ENCODE measurements around the gene NEURL4.
"Not testable (repeated sequence)": the region's sequence is repeated elsewhere in the genome, so short reads cannot be mapped to it uniquely, and the experiment has no call there.

The NEURL4 gene
- total RNA-seq: 33.2 to 44.7 (median 42.2) reads per million in 3 donors

DNA sequence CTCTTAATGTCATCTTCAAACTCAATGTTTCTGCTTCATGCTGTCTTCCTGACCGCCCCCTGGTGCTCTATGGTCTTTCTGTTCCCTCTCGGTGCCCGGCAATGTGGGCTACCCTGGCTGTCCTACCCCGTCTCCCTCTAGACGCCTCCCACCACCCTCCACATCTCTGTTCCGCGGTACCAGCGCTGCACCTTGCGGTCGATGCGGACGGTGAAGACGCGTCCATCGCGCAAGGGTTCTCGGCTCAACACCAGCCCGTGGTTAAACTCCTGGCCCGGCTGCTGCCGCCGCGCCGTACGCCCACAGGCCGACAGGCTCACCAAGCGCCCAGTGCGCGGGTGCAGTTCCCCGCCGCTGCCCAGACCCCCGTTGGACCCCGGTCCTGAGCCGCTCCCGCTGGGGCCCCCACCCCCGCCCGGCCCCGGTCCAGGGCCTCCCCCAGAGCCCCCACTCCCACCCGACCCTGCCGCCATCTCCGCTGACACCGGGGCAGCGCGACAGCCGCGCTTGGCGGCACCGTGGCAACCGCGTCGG lies at the start of gene NEURL4:
NEURL4 (minus strand) TSS at position 496 of the 534 bp plus-strand sequence; CDS start at position 473, 23 bp downstream.
- Histone ChIP-seq H3K27ac (ENCODE audit: insufficient read depth, low read length, poor library complexity, severe bottlenecking) (peak within 1 kb of the TSS; percentile 85), H3K27me3 (replicated peaks; ENCODE audit: control insufficient read depth, insufficient read depth, low read length, poor library complexity, severe bottlenecking) (no peaks in the 10 kb centered on the region), H3K9me3 (ENCODE audit: control insufficient read depth, low read length) (no peaks in the 10 kb centered on the region), H3K36me3 (ENCODE audit: control insufficient read depth, insufficient read depth, low read length) (peaks cover 18% of the 10 kb centered on the region), H3K4me3 (ENCODE audit: insufficient read depth, low read depth, low read length, poor library complexity, severe bottlenecking) (peak within 1 kb of the TSS; percentile 90), H3K4me1 (ENCODE audit: control insufficient read depth, insufficient read depth, low read length, poor library complexity, severe bottlenecking) (peaks cover 29% of the 10 kb centered on the region)
- DNase-seq: no peak

DNA sequence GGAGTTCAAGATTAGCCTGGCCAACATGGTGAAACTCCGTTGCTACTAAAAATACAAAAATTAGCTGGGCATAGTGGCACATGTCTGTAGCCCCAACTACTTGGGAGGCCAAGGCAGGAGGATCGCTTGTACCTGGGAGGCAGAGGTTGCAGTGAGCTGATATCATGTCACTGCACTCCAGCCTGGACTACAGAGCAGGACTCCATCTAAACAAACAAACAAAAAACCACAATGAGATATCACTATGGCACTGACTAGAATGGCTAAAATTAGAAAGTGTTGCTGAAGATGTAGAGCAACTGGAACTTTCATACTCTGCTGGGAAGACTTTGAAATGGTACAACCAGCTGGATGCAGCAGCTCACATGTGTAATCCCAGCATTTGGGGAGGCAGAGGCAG lies 45.2 kb upstream of the NEURL4 start:
- Histone ChIP-seq H3K36me3 (ENCODE audit: control insufficient read depth, insufficient read depth, low read length) (no peaks in the 10 kb centered on the region), H3K9me3 (ENCODE audit: control insufficient read depth, low read length) (no peaks in the 10 kb centered on the region), H3K27me3 (replicated peaks; ENCODE audit: control insufficient read depth, insufficient read depth, low read length, poor library complexity, severe bottlenecking) (no peaks in the 10 kb centered on the region), H3K27ac (ENCODE audit: insufficient read depth, low read length, poor library complexity, severe bottlenecking) (no peak overlapping the region), H3K4me1 (ENCODE audit: control insufficient read depth, insufficient read depth, low read length, poor library complexity, severe bottlenecking) (no peaks in the 10 kb centered on the region), H3K4me3 (ENCODE audit: insufficient read depth, low read depth, low read length, poor library complexity, severe bottlenecking) (no peak overlapping the region)
- no peak for DNase-seq

DNA sequence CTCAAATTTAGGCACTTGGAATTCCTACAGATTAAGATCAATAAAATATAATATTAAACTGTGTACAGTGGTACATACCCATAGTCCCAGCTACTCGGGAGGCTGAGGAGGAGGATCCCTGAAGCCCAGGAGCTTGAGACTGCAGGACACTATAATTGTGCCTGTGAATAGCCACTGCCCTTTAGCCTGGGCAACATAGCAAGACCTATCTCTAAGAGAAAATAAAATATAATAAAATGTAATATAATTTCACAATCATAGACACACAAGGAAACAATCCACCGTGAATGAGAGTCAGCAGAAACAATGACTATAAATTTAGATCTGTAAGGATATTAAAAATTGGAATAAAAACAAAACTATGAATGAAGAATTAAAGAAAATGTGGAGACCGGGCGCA lies 41.7 kb upstream of the NEURL4 start:
- H3K9me3 ChIP-seq (ENCODE audit: control insufficient read depth, low read length): no peaks in the 10 kb centered on the region
- H3K27ac ChIP-seq (ENCODE audit: insufficient read depth, low read length, poor library complexity, severe bottlenecking): no peak overlapping the region
- H3K36me3 ChIP-seq (ENCODE audit: control insufficient read depth, insufficient read depth, low read length): no peaks in the 10 kb centered on the region
- H3K27me3 ChIP-seq (replicated peaks; ENCODE audit: control insufficient read depth, insufficient read depth, low read length, poor library complexity, severe bottlenecking): no peaks in the 10 kb centered on the region
- H3K4me3 ChIP-seq (ENCODE audit: insufficient read depth, low read depth, low read length, poor library complexity, severe bottlenecking): no peak overlapping the region
- H3K4me1 ChIP-seq (ENCODE audit: control insufficient read depth, insufficient read depth, low read length, poor library complexity, severe bottlenecking): no peaks in the 10 kb centered on the region
- DNase-seq: no peak

DNA sequence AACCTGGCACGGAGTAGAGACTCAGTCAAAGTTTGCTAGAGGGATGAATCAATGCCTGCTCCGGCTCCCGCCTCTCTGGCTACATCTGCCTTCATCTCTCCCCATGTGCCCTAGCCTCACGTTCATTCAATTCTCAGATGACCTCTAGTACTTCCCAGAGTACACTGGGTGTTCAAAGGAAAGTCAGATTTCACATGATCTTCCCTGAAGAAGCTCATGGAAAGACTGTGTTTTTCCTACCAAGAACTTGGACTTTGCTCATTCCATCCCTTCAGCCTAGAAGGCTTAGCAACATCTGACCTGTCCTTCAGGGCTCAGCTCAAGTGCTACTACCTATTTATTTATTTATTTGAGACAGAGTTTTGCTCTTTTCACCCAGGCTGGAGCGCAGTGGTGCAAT lies 40.7 kb upstream of the NEURL4 start:
- Histone ChIP-seq H3K27me3 (replicated peaks; ENCODE audit: control insufficient read depth, insufficient read depth, low read length, poor library complexity, severe bottlenecking) (no peaks in the 10 kb centered on the region), H3K4me1 (ENCODE audit: control insufficient read depth, insufficient read depth, low read length, poor library complexity, severe bottlenecking) (no peaks in the 10 kb centered on the region), H3K27ac (ENCODE audit: insufficient read depth, low read length, poor library complexity, severe bottlenecking) (no peak overlapping the region), H3K4me3 (ENCODE audit: insufficient read depth, low read depth, low read length, poor library complexity, severe bottlenecking) (no peak overlapping the region), H3K9me3 (ENCODE audit: control insufficient read depth, low read length) (no peaks in the 10 kb centered on the region), H3K36me3 (ENCODE audit: control insufficient read depth, insufficient read depth, low read length) (no peaks in the 10 kb centered on the region)
- no peak for DNase-seq

DNA sequence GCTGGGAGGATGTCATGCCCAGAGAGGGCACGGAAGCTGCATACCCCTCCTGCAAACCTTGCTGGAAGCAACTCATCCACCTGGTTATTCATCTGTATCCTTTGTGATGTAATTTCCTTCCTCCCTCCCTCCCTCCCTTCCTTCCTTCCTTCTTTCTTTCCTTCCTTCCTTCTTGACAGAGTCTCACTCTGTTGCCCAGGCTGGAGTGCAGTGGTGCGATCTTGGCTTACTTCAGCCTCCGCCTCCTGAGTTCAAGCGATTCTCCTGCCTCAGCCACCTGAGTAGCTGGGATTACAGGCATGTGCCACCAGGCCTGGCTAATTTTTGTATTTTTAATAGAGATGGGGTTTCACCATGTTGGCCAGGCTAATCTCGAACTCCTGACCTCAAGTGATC lies 39.5 kb upstream of the NEURL4 start:
- not testable (repeated sequence) for H3K9me3 ChIP-seq (ENCODE audit: control insufficient read depth, low read length); H3K36me3 ChIP-seq (ENCODE audit: control insufficient read depth, insufficient read depth, low read length); H3K4me1 ChIP-seq (ENCODE audit: control insufficient read depth, insufficient read depth, low read length, poor library complexity, severe bottlenecking); DNase-seq; H3K4me3 ChIP-seq (ENCODE audit: insufficient read depth, low read depth, low read length, poor library complexity, severe bottlenecking); H3K27ac ChIP-seq (ENCODE audit: insufficient read depth, low read length, poor library complexity, severe bottlenecking); H3K27me3 ChIP-seq (replicated peaks; ENCODE audit: control insufficient read depth, insufficient read depth, low read length, poor library complexity, severe bottlenecking)

DNA sequence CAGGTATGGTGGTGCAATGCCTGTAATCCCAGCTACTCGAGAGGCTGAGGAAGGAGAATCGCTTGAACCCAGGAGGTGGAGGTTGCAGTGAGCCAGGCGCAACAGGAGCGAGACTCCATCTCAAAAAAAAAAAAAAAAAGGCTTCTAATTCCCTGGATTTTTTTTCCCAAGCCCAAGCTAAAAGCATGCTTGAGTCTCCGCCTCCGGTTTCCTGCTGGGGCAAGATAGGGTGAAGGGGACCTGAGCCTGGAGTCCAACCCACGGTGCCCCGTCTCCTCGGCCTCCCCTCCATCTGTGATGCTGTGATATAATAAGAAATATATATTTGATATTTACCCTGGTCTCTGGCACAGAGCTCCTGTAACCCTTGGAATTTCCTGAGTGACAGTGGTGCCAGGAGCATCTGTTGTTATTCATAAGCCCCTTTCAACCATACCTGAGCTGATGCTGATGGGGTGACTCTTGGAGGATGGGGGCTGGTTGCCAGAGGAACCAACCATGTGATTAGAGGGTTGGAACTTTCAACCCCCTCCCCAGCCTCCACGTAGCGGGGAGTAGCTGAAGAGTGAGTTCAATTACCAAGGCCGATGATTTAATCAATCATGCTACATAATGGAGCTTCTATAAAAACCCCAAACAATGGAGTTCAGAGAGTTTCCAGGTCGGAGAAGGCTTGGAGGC lies 38.9 kb upstream of the NEURL4 start:
- Histone ChIP-seq H3K27ac (ENCODE audit: insufficient read depth, low read length, poor library complexity, severe bottlenecking) (no peak overlapping the region), H3K9me3 (ENCODE audit: control insufficient read depth, low read length) (no peaks in the 10 kb centered on the region), H3K4me3 (ENCODE audit: insufficient read depth, low read depth, low read length, poor library complexity, severe bottlenecking) (no peak overlapping the region), H3K27me3 (replicated peaks; ENCODE audit: control insufficient read depth, insufficient read depth, low read length, poor library complexity, severe bottlenecking) (no peaks in the 10 kb centered on the region), H3K4me1 (ENCODE audit: control insufficient read depth, insufficient read depth, low read length, poor library complexity, severe bottlenecking) (no peaks in the 10 kb centered on the region), H3K36me3 (ENCODE audit: control insufficient read depth, insufficient read depth, low read length) (no peaks in the 10 kb centered on the region)
- no peak for DNase-seq

DNA sequence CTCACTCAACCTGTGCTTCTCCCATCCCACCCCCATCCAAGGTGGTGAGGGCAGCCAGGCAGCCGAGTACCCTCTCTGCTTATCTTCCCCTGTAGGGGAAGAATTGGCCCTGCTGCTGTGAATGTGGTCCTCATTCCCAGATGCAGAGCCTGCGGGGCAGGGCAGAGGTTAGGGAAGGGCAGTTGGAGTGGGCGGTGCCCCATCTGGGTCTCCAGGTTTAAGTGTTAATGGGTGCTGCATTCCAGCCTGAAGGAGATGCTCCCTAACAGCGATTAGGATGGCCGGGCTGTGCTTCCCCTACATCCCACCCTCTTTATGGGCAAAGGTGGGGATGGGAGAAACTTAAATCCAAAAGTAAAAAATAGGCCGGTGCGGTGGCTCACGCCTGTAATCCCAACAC lies 37.9 kb upstream of the NEURL4 start:
- no peaks in the 10 kb centered on the region for H3K4me1 ChIP-seq (ENCODE audit: control insufficient read depth, insufficient read depth, low read length, poor library complexity, severe bottlenecking)
- DNase-seq: no peak
- no peak overlapping the region for H3K4me3 ChIP-seq (ENCODE audit: insufficient read depth, low read depth, low read length, poor library complexity, severe bottlenecking)
- no peaks in the 10 kb centered on the region for H3K9me3 ChIP-seq (ENCODE audit: control insufficient read depth, low read length)
- H3K27ac ChIP-seq (ENCODE audit: insufficient read depth, low read length, poor library complexity, severe bottlenecking): no peak overlapping the region
- no peaks in the 10 kb centered on the region for H3K36me3 ChIP-seq (ENCODE audit: control insufficient read depth, insufficient read depth, low read length)
- H3K27me3 ChIP-seq (replicated peaks; ENCODE audit: control insufficient read depth, insufficient read depth, low read length, poor library complexity, severe bottlenecking): no peaks in the 10 kb centered on the region

DNA sequence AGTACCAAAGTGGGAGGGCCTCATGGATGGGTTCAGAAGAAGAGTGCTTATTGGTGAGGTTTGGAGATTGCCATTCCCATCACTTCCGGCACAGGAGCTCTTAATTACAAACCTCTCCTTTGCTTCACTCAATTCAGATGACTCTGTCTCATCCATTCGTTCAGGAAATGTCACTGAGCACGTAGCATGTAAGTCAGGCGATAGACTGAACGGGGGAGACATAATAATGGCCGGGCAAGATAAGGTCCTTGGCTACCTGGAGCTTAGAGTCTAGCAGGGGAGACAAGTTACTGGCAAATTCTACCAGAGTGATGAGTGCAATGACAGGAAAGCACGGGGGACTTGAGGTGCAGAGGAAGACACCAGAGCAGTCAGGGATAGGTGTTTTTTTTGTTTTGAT lies 36.8 kb upstream of the NEURL4 start:
- H3K27me3 ChIP-seq (replicated peaks; ENCODE audit: control insufficient read depth, insufficient read depth, low read length, poor library complexity, severe bottlenecking); H3K36me3 ChIP-seq (ENCODE audit: control insufficient read depth, insufficient read depth, low read length); H3K4me1 ChIP-seq (ENCODE audit: control insufficient read depth, insufficient read depth, low read length, poor library complexity, severe bottlenecking); H3K4me3 ChIP-seq (ENCODE audit: insufficient read depth, low read depth, low read length, poor library complexity, severe bottlenecking); DNase-seq; H3K9me3 ChIP-seq (ENCODE audit: control insufficient read depth, low read length); H3K27ac ChIP-seq (ENCODE audit: insufficient read depth, low read length, poor library complexity, severe bottlenecking): not testable (repeated sequence)

DNA sequence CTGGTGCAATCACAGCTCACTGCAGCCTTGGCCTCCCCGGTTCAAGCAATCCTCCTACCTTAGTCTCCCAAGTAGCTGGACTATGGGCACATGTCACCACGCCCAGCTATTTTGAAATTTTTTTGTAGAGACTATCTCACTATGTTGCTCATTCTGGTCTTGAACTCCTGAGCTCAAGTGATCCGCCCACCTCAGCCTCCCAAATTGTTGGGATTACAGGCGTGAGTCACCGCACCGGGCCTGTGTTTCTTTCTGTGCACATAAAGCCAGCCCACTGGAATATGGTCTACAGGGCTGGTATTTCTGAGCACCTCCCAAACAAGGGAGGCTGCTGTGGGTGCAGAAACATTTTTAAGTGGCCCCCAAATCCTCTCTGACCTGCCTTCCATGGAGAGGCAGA lies 34.2 kb upstream of the NEURL4 start:
- no peak for DNase-seq
- Histone ChIP-seq H3K27ac (ENCODE audit: insufficient read depth, low read length, poor library complexity, severe bottlenecking) (no peak overlapping the region), H3K4me1 (ENCODE audit: control insufficient read depth, insufficient read depth, low read length, poor library complexity, severe bottlenecking) (no peaks in the 10 kb centered on the region), H3K9me3 (ENCODE audit: control insufficient read depth, low read length) (no peaks in the 10 kb centered on the region), H3K4me3 (ENCODE audit: insufficient read depth, low read depth, low read length, poor library complexity, severe bottlenecking) (no peak overlapping the region), H3K27me3 (replicated peaks; ENCODE audit: control insufficient read depth, insufficient read depth, low read length, poor library complexity, severe bottlenecking) (no peaks in the 10 kb centered on the region), H3K36me3 (ENCODE audit: control insufficient read depth, insufficient read depth, low read length) (no peaks in the 10 kb centered on the region)

DNA sequence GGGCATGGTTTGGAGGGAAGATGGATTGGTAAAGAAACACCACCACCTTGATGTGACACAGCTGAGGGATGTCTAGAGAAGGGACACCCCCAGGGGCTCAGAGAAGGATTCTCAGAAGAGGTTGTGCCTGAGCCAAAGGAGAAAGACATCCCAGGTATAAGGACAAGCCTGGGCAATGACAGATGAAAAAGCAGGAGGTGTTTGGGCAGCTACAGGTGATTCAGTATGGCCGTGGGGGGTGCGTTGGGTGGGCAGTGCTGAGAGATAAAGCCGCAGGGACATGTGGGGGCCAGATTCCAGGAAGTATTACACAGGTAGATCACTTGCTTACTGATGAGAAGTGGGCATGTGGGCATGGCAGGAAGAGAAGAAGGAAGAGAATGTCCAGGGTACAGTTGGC lies 32.8 kb upstream of the NEURL4 start:
- no peak overlapping the region for H3K27ac ChIP-seq (ENCODE audit: insufficient read depth, low read length, poor library complexity, severe bottlenecking)
- H3K36me3 ChIP-seq (ENCODE audit: control insufficient read depth, insufficient read depth, low read length): no peaks in the 10 kb centered on the region
- H3K4me3 ChIP-seq (ENCODE audit: insufficient read depth, low read depth, low read length, poor library complexity, severe bottlenecking): no peak overlapping the region
- no peak for DNase-seq
- H3K9me3 ChIP-seq (ENCODE audit: control insufficient read depth, low read length): no peaks in the 10 kb centered on the region
- H3K27me3 ChIP-seq (replicated peaks; ENCODE audit: control insufficient read depth, insufficient read depth, low read length, poor library complexity, severe bottlenecking): no peaks in the 10 kb centered on the region
- H3K4me1 ChIP-seq (ENCODE audit: control insufficient read depth, insufficient read depth, low read length, poor library complexity, severe bottlenecking): no peaks in the 10 kb centered on the region

All from effector memory CD4-positive, alpha-beta T cell (primary cell).